GM12891 (cell line): Measurements from ENCODE around the gene DMD.

Source experiments
- DNase-seq: peaks from one replicate; pipeline ENCODE4 v3.0.0; 2011; ENCODE audit warnings: low spot score; ENCODE audit not compliant: insufficient read length
- FAIRE-seq: peaks from 2 replicates; lab custom pipeline; 2011; peaks lifted over from hg19 to GRCh38; lab: Jason Lieb, UNC
- PAX5 ChIP-seq: IDR thresholded peaks from 2 replicates; pipeline ENCODE4 v1.6.1; 2011; ENCODE audit warnings: low read length, moderate library complexity, mild to moderate bottlenecking; ENCODE audit not compliant: insufficient read depth, severe bottlenecking
- POLR2A ChIP-seq: IDR thresholded peaks from 2 replicates; pipeline ENCODE4 v1.6.1; 2011; ENCODE audit warnings: low read depth, low read length, control low read depth
- POLR2AphosphoS5 ChIP-seq: IDR thresholded peaks from 2 replicates; pipeline ENCODE4 v1.6.1; 2011; ENCODE audit warnings: low read depth, low read length, control low read depth
- POU2F2 ChIP-seq: IDR thresholded peaks from 2 replicates; pipeline ENCODE4 v1.6.1; 2011; ENCODE audit warnings: low read depth, mild to moderate bottlenecking, control low read depth, low read length, moderate library complexity
- SPI1 ChIP-seq: IDR thresholded peaks from 2 replicates; pipeline ENCODE4 v1.6.1; 2011; ENCODE audit warnings: low read depth, low read length, control low read depth
- TAF1 ChIP-seq: IDR thresholded peaks from 2 replicates; pipeline ENCODE4 v1.6.1; 2011; ENCODE audit warnings: low read depth, low read length, control low read depth

Gene DMD

DNA sequence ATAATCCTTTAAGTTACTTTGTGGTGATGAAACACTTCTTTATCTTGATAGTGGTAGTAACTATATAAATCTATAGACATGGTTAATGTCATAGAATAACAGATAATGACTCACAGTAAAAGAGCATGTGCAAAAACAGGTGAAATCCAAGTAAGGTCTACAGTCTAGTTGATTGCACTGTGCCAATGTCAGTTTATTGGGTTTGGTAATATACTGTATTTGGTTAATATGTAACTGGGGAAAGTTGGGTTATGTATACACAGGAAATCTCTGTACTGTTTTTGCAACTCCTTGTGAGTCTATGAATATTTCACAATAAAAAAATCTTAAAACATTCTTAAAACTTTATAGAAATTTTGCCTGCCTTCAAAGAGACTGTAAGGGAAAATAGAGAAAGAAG lies 1071.9 kb downstream of the DMD start:
- FAIRE-seq (no peak), DNase-seq (no peak)
- no peak for TF ChIP-seq SPI1
- TF ChIP-seq PAX5, result no peak
- no peak for TF ChIP-seq POLR2AphosphoS5
- no peak for TF ChIP-seq POU2F2
- no peak for TF ChIP-seq POLR2A
- TF ChIP-seq TAF1, result no peak

DNA sequence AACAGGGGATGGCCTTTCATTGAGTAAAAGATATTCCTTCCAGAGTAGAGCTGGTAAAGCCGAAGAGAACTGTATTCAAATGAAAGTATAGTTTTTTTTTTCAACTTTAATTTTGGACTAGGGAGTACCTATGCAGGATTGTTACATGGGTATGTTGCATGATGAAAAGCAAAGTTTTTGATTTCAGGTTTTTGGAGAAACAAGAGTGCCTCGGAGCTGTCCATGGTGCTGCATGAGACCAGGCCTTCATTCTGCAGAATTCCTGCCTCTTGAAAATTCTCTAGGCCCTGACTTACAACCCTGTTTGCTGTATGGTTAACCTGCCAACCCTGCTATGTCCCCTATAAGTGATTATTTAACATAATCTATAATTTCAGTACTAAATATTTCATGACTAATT lies 1073.8 kb downstream of the DMD start:
- no peak for TF ChIP-seq POU2F2
- TF ChIP-seq POLR2A, result no peak
- TF ChIP-seq POLR2AphosphoS5, result no peak
- no peak for TF ChIP-seq PAX5
- no peak for TF ChIP-seq SPI1
- no peak for TF ChIP-seq TAF1
- FAIRE-seq (no peak), DNase-seq (no peak)

- TF ChIP-seq POLR2A (no peak), SPI1 (no peak), PAX5 (no peak), POU2F2 (no peak), TAF1 (no peak), POLR2AphosphoS5 (no peak)
- FAIRE-seq (no peak), DNase-seq (no peak)
Observed at GRCh38 chrX:32126997-32127396, 1084.4 kb downstream of the DMD start.

DNA sequence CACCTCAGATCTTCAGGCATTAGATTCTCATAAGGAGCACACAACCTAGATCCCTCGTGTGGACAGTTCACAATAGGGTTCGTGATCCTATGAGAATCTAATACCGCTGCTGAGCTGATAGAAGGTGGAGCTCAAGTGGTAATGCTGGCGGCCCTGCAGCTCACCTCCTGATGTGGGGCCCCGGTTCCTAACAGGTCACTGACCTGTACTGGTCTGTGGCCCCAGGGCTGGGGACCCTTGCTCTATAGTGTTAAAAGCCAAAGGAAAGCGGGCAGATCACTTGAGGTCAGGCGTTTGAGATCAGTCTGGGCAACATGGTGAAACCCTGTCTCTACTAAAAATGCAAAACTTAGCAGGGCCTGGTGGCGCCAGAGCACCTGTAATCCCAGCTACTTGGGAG lies 1092.5 kb downstream of the DMD start:
- DNase-seq (no peak), FAIRE-seq (no peak)
- no peak for TF ChIP-seq SPI1
- no peak for TF ChIP-seq TAF1
- TF ChIP-seq POLR2A, result no peak
- no peak for TF ChIP-seq POLR2AphosphoS5
- TF ChIP-seq PAX5, result no peak
- no peak for TF ChIP-seq POU2F2

DNA sequence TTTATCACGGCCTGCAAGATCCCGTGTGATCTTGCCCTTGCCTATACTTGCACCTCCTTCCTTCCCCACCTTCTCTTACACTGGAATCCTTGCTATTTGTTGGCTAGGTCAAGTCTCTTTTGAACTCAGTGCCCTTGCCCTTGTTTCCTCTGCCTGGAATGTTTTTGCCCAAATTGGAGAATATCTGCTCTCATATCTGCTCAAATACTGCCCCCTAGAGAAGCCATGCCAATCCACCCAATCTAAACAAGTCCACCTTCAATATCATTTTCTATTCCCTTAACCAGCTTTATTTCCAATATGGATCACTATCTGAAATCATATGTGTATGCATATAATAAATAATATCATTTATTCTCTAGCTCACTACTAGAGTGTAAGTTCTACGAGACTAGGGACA lies 1095.3 kb downstream of the DMD start:
- FAIRE-seq, result no peak
- DNase-seq, result no peak
- TF ChIP-seq POU2F2 (no peak), POLR2A (no peak), POLR2AphosphoS5 (no peak), SPI1 (no peak), TAF1 (no peak), PAX5 (no peak)

DNA sequence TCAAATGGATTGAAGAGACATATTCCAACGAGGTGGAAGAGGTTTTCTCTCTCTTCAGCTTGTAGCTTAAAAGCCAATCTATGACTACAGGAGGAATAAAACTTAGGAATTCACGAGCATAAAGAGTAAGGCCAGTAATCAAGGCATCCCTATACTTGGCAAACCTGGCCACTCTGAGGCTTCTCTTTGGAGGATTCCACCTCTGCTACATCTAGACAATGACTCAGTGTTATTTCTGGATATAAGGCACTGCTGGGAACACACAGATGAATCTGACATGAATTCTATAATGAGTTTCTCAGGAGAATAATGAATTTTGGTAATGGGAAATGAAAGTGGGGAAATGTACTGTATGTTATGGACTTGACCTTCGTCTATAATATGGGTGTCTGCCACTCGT lies 1123.7 kb downstream of the DMD start:
- DNase-seq (no peak), FAIRE-seq (no peak)
- TF ChIP-seq POLR2A, result no peak
- TF ChIP-seq TAF1, result no peak
- TF ChIP-seq SPI1, result no peak
- no peak for TF ChIP-seq PAX5
- TF ChIP-seq POU2F2, result no peak
- no peak for TF ChIP-seq POLR2AphosphoS5

DNA sequence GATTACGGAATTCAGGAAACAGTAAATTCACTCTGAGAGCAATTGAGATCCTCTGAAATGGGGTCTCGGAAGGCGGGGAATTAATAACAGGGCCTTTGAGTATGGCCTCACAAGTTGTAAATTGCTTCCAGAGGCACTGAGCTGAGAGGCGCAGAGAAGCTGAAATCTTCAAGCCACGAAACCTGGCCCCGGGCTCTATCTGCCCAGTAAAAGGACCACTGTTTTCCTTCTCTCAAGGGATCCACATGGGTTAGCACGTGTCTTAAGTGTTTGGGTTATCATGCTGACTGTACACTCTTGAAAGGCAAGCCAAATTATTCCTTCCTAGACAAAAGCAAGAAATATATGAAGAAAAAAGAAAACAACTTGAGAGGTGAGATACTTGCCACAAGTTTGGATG lies 1126.6 kb downstream of the DMD start:
- FAIRE-seq (no peak), DNase-seq (no peak)
- no peak for TF ChIP-seq POU2F2
- TF ChIP-seq PAX5, result no peak
- TF ChIP-seq POLR2AphosphoS5, result no peak
- no peak for TF ChIP-seq SPI1
- no peak for TF ChIP-seq TAF1
- no peak for TF ChIP-seq POLR2A

- FAIRE-seq, result no peak
- no peak for TF ChIP-seq POLR2A
- no peak for DNase-seq
Observed at GRCh38 chrX:32048285-32048684, 1163.1 kb downstream of the DMD start.

- DNase-seq (no peak), FAIRE-seq (no peak)
- no peak for TF ChIP-seq PAX5
- TF ChIP-seq POU2F2, result no peak
- no peak for TF ChIP-seq POLR2A
- TF ChIP-seq TAF1, result no peak
- no peak for TF ChIP-seq SPI1
- no peak for TF ChIP-seq POLR2AphosphoS5
Observed at GRCh38 chrX:32045149-32045548, 1166.2 kb downstream of the DMD start.

DNA sequence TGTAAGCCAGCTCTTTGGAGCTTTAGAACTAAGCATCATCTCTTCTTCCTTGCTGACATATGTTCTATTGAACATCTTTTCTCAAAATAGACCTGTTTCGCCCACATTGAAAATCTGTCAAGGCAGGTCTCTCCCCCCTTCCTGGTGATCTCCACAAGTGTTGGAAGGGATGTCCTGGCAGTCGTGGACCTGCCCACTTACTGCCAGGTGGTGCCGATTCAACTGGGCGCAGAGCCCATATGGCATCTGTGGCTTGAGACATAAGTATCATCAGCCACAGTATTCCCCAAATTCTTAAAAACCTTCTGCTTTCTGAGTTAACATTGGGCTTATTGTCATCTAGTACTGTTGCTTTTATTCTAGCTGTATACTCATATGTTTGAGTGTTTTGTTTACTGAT lies 1170.2 kb downstream of the DMD start:
- no peak for TF ChIP-seq POU2F2
- TF ChIP-seq PAX5, result no peak
- no peak for TF ChIP-seq SPI1
- TF ChIP-seq POLR2A, result no peak
- no peak for TF ChIP-seq POLR2AphosphoS5
- no peak for TF ChIP-seq TAF1
- DNase-seq, result no peak
- no peak for FAIRE-seq

DNA sequence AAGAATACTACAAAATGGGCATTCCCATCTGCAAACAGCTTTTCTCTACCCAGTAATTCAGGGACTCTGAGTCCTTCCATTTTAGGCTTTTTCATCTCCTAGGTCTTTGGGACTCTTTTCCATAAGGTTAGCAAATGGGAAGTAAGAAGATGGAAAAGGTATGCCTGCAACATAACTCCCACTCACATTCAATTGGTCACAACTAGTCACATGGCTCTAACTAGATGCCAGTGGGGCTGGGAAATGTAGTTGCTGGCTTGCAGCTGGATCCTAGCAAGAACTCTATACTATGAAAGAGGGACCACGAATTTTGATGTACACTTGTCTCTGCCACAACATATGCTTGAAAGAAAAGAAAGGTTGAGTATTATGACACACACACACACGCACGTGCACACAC lies 1184.6 kb downstream of the DMD start:
- DNase-seq (no peak), FAIRE-seq (no peak)
- TF ChIP-seq SPI1 (no peak), POU2F2 (no peak), POLR2AphosphoS5 (no peak), TAF1 (no peak), POLR2A (no peak), PAX5 (no peak)

GRCh38 chrX:32024072-32024471 lies 1187.3 kb downstream of the DMD start:
- FAIRE-seq (no peak), DNase-seq (no peak)
- TF ChIP-seq SPI1 (no peak), TAF1 (no peak), POU2F2 (no peak), POLR2AphosphoS5 (no peak), POLR2A (no peak), PAX5 (no peak)
